CD4-positive, alpha-beta T cell treated with Interleukin-12 subunit alpha and Interleukin-12 subunit beta, for 1 hour (primary cell): ENCODE data around the gene SLC35G2.
"Not testable (repeated sequence)": the region's sequence is repeated elsewhere in the genome, so short reads cannot be mapped to it uniquely, and the experiment has no call there.

ENCODE experiments used
- DNase-seq: peaks from one replicate; pipeline ENCODE4 v3.0.0-alpha.2; 2020

The SLC35G2 gene

GRCh38 chr3:136818769-136819391 is at the start of gene SLC35G2:
SLC35G2 (plus strand) TSS chr3:136819126; CDS start chr3:136854461, 35,335 bp downstream.
- DNase-seq, result peak; percentile 39

- no peak for DNase-seq
Observed at GRCh38 chr3:136772709-136773108, 46.2 kb upstream of the SLC35G2 start.

- DNase-seq, result no peak
Observed at GRCh38 chr3:136778865-136779264, 40.1 kb upstream of the SLC35G2 start.

GRCh38 chr3:136780741-136781140 is 38.2 kb upstream of the SLC35G2 start:
- no peak for DNase-seq

- no peak for DNase-seq
Observed at GRCh38 chr3:136783708-136784191, 35.2 kb upstream of the SLC35G2 start.

GRCh38 chr3:136787349-136787748 is 31.6 kb upstream of the SLC35G2 start:
- DNase-seq, result peak; percentile 35

- DNase-seq, result no peak
Observed at GRCh38 chr3:136788154-136788553, 30.8 kb upstream of the SLC35G2 start.

GRCh38 chr3:136789976-136790375 is 28.9 kb upstream of the SLC35G2 start:
- no peak for DNase-seq

GRCh38 chr3:136790786-136791185 is 28.1 kb upstream of the SLC35G2 start:
- DNase-seq, result no peak

- DNase-seq, result no peak
Observed at GRCh38 chr3:136792556-136793330, 26.2 kb upstream of the SLC35G2 start.

- DNase-seq, result not testable (repeated sequence)
Observed at GRCh38 chr3:136801146-136801545, 17.8 kb upstream of the SLC35G2 start.

- DNase-seq, result no peak
Observed at GRCh38 chr3:136802481-136802996, 16.4 kb upstream of the SLC35G2 start.

- no peak for DNase-seq
Observed at GRCh38 chr3:136804141-136804540, 14.8 kb upstream of the SLC35G2 start.

- no peak for DNase-seq
Observed at GRCh38 chr3:136804813-136805212, 14.1 kb upstream of the SLC35G2 start.

GRCh38 chr3:136805795-136806194 is 13.1 kb upstream of the SLC35G2 start:
- DNase-seq, result no peak

- no peak for DNase-seq
Observed at GRCh38 chr3:136811701-136812100, 7.2 kb upstream of the SLC35G2 start.

GRCh38 chr3:136817448-136817847 is 1.5 kb upstream of the SLC35G2 start:
- no peak for DNase-seq

GRCh38 chr3:136818191-136818768 is 646 bp upstream of the SLC35G2 start:
- DNase-seq, result peak; percentile 40

GRCh38 chr3:136819392-136819730 is 435 bp downstream of the SLC35G2 start:
- peak; percentile 2 for DNase-seq

GRCh38 chr3:136819731-136820679 is 1.1 kb downstream of the SLC35G2 start:
- peak; percentile 27 for DNase-seq

GRCh38 chr3:136831461-136831860 is 12.5 kb downstream of the SLC35G2 start:
- DNase-seq, result no peak

GRCh38 chr3:136835089-136835812 is 16.3 kb downstream of the SLC35G2 start:
- DNase-seq, result no peak
